Activated B cell treated with CpG ODN at 0.5 μM for 24 hours (primary cell): Measurements from ENCODE around the gene SSTR4. TPM values are rescaled to one million over a fixed set of nuclear protein-coding genes. Genes with fewer than 3 reads are reported as not detected.

Experiments
- ATAC-seq: fragments of 200-7000 bp; cut with Tn5 transposase; one replicate; pipeline ENCODE4 v1.10.0; 2021; ENCODE audit warnings: low read depth, mild to moderate bottlenecking, moderate library complexity
- CTCF ChIA-PET: fragments of 350-600 bp; sonication (Branson Sonifier 250); formaldehyde crosslinking; loops from one replicate; lab custom pipeline; 2021; ENCODE audit warnings: antibody characterized with exemption; lab: Charles Lee
- POLR2A ChIA-PET: fragments of 350-600 bp; sonication (Branson Sonifier 250); formaldehyde crosslinking; loops from one replicate; lab custom pipeline; 2021; ENCODE audit warnings: antibody characterized with exemption; lab: Charles Lee
- DNase-seq: peaks from one replicate; pipeline ENCODE4 v3.0.0; 2022
- H3K27ac Mint-ChIP-seq: one replicate; pipeline ENCODE4 v1.8.0; 2020; ENCODE audit warnings: mixed read lengths
- H3K27me3 Mint-ChIP-seq: one replicate; pipeline ENCODE4 v1.8.0; 2021; ENCODE audit warnings: mixed read lengths
- H3K36me3 Mint-ChIP-seq: one replicate; pipeline ENCODE4 v1.8.0; 2021; ENCODE audit warnings: low read depth, mixed read lengths
- H3K4me1 Mint-ChIP-seq: one replicate; pipeline ENCODE4 v1.8.0; 2021; ENCODE audit warnings: mixed read lengths
- H3K4me3 Mint-ChIP-seq: one replicate; pipeline ENCODE4 v1.8.0; 2020; ENCODE audit warnings: mild to moderate bottlenecking, mixed read lengths
- H3K9me3 Mint-ChIP-seq: one replicate; pipeline ENCODE4 v1.8.0; 2020; ENCODE audit warnings: mixed read lengths
- CTCF ChIP-seq: fragments of 200-600 bp; IDR thresholded peaks from one replicate; pipeline ENCODE4 v1.8.0; 2022; ENCODE audit warnings: antibody characterized with exemption, mild to moderate bottlenecking
- intact Hi-C: fragments of 100-400 bp; cut with micrococcal nuclease; formaldehyde crosslinking; loops from one replicate; pipeline ENCODE4 v1.15.1; 2024
- total RNA-seq: library from RNA; stranded (reverse); gene quantifications from 2 replicates; pipeline ENCODE4 v1.2.3, GENCODE V29; 2022

The SSTR4 gene
- total RNA-seq, 1 donor from 2014 or later, result not detected

GRCh38 chr20:23028392-23028791, 6.7 kb upstream of the SSTR4 start:
- intact Hi-C loops, result no loop called here
- Mint-ChIP-seq H3K9me3 (no peaks in the 10 kb centered on the region), H3K4me1 (no peaks in the 10 kb centered on the region)

DNA sequence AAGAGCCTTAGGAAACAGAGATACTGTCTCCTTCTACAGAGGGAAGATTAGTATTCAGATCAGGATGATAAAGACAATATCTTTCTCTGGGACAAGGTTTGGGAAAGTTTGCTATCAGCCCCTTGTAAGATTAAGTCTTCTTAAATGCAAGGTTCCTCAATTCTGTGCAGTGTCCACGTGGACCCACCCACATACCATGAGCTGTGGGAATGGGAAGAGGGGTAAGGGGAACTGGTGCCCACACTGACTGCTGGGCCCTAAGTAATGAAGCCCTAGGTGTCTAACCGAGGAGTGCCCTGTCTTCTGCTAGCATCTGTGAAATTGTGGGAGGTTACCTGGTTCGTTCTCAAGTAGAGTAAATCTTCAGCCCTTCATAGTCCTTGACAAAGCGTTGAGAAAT, 5.8 kb upstream of the SSTR4 start:
- ChIA-PET CTCF (no interaction called here), POLR2A (no interaction called here)
- no peaks in the 10 kb centered on the region for H3K9me3 Mint-ChIP-seq
- no peak overlapping the region for H3K4me3 Mint-ChIP-seq
- H3K27ac Mint-ChIP-seq, result no peak overlapping the region
- TF ChIP-seq CTCF, result no peak
- H3K4me1 Mint-ChIP-seq, result no peaks in the 10 kb centered on the region
- intact Hi-C loops, result no loop called here
- ATAC-seq, result no peak
- DNase-seq, result no peak
- H3K36me3 Mint-ChIP-seq, result no peaks in the 10 kb centered on the region
- H3K27me3 Mint-ChIP-seq, result peaks cover 12% of the 10 kb centered on the region

More at GRCh38 chr20:23028392-23028791, 6.7 kb upstream of the SSTR4 start:
- Mint-ChIP-seq H3K27ac (no peak overlapping the region), H3K4me3 (no peak overlapping the region), H3K36me3 (no peaks in the 10 kb centered on the region), H3K27me3 (peaks cover 7% of the 10 kb centered on the region)
- POLR2A ChIA-PET, result no interaction called here
- DNase-seq, result no peak
- TF ChIP-seq CTCF, result no peak
- no peak for ATAC-seq
- CTCF ChIA-PET, result no interaction called here

GRCh38 chr20:23031346-23031745, 3.8 kb upstream of the SSTR4 start:
- POLR2A ChIA-PET, result no interaction called here

DNA sequence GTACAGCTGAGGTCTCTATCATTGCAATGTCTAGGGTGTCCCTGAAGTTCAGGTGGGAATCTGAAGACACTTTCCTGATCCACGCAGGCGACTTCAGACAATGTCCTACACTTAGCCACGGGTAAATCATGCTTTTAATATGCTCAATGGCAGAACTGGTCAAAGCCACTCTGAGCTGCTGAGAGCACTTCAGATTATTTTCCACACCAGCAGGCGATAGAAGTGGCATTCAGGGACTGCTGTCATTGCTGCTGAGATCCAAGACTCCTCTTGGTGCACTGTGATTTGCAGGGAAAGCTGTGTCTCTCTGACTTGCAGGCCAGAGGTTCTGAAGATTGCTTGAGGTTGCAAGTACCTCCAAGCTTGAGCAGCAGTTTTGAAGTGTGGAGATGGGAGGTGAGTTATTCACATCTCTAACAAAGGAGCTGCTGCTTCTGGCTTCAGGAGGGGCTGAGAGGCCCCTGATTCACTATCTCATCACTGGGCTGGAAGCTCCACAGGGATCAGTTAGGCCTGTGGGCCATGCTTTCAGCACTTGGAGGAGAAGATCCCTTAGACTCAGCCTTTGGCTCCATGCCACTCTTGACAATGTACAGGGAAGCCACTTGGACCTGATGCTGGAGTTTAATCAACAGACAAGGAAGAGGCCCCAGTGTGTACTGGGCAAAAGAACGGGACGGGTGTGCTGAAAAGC, 2.9 kb upstream of the SSTR4 start:
- ATAC-seq, result no peak
- Mint-ChIP-seq H3K4me1 (no peaks in the 10 kb centered on the region), H3K27me3 (peaks cover 21% of the 10 kb centered on the region), H3K4me3 (no peak overlapping the region), H3K9me3 (no peaks in the 10 kb centered on the region), H3K36me3 (no peaks in the 10 kb centered on the region), H3K27ac (no peak overlapping the region)
- ChIA-PET CTCF (no interaction called here), POLR2A (no interaction called here)
- intact Hi-C loops, result no loop called here
- TF ChIP-seq CTCF, result no peak
- DNase-seq, result no peak

More at GRCh38 chr20:23031346-23031745, 3.8 kb upstream of the SSTR4 start:
- CTCF ChIA-PET, result no interaction called here
- Mint-ChIP-seq H3K4me1 (no peaks in the 10 kb centered on the region), H3K9me3 (no peaks in the 10 kb centered on the region), H3K4me3 (no peak overlapping the region), H3K27me3 (peaks cover 14% of the 10 kb centered on the region), H3K36me3 (no peaks in the 10 kb centered on the region), H3K27ac (no peak overlapping the region)
- ATAC-seq (no peak), DNase-seq (no peak)
- TF ChIP-seq CTCF, result no peak
- intact Hi-C loops, result no loop called here

- POLR2A ChIA-PET, result no interaction called here
Measured at GRCh38 chr20:23032750-23033078, 2.4 kb upstream of the SSTR4 start.

More at GRCh38 chr20:23032750-23033078, 2.4 kb upstream of the SSTR4 start:
- DNase-seq (no peak), ATAC-seq (no peak)
- no peaks in the 10 kb centered on the region for H3K9me3 Mint-ChIP-seq
- H3K27ac Mint-ChIP-seq, result no peak overlapping the region
- no peaks in the 10 kb centered on the region for H3K36me3 Mint-ChIP-seq
- no peak for TF ChIP-seq CTCF
- intact Hi-C loops, result no loop called here
- H3K4me1 Mint-ChIP-seq, result no peaks in the 10 kb centered on the region
- H3K27me3 Mint-ChIP-seq, result peaks cover 23% of the 10 kb centered on the region
- CTCF ChIA-PET, result no interaction called here
- no peak overlapping the region for H3K4me3 Mint-ChIP-seq
